Ectodermal cell (in vitro differentiated cells): ENCODE results near the gene ACER1.
"Not testable (repeated sequence)": the region's sequence is repeated elsewhere in the genome, so short reads cannot be mapped to it uniquely, and the experiment has no call there.

Experiments used
- H3K27ac ChIP-seq: 2 replicates; pipeline ENCODE4 v1.7.0; 2013; ENCODE audit warnings: mild to moderate bottlenecking, low read depth, low read length; ENCODE audit not compliant: insufficient read depth, poor library complexity, severe bottlenecking
- H3K27me3 ChIP-seq: 2 replicates; pipeline ENCODE4 v1.7.0; 2013; ENCODE audit warnings: mild to moderate bottlenecking, low read length; ENCODE audit not compliant: insufficient read depth, control insufficient read depth, poor library complexity, severe bottlenecking
- H3K36me3 ChIP-seq: one replicate; pipeline ENCODE4 v1.7.0; 2013; ENCODE audit warnings: low read length; ENCODE audit not compliant: control insufficient read depth, insufficient read depth
- H3K4me1 ChIP-seq: one replicate; pipeline ENCODE4 v1.7.0; 2013; ENCODE audit warnings: low read length; ENCODE audit not compliant: control insufficient read depth, insufficient read depth
- H3K4me3 ChIP-seq: 2 replicates; pipeline ENCODE4 v1.7.0; 2013; ENCODE audit warnings: low read depth, low read length, control low read depth; ENCODE audit not compliant: insufficient read depth
- H3K9me3 ChIP-seq: 2 replicates; pipeline ENCODE4 v1.7.0; 2013; ENCODE audit warnings: mild to moderate bottlenecking, low read length, moderate library complexity; ENCODE audit not compliant: control insufficient read depth
- WGBS, 2 experiments: methylation state at CpG; one replicate each; pipeline ENCODE4 v1.1.7; 2013; ENCODE audit warnings: missing lambda C conversion rate in 2 of 2; 5-methylcytosine and 5-hydroxymethylcytosine counted together

The ACER1 gene

GRCh38 chr19:6374161-6374709 is 40.8 kb upstream of the ACER1 start:
- H3K4me3 ChIP-seq, result peak overlapping the region; percentile 54

GRCh38 chr19:6373813-6374108 is 40.3 kb upstream of the ACER1 start:
- no peaks in the 10 kb centered on the region for H3K9me3 ChIP-seq
- peak overlapping the region; percentile 54 for H3K4me3 ChIP-seq
- peaks cover 10% of the 10 kb centered on the region for H3K36me3 ChIP-seq
- H3K27me3 ChIP-seq, result no peaks in the 10 kb centered on the region
- H3K4me1 ChIP-seq, result no peaks in the 10 kb centered on the region
- 19 to 20% methylated on average over 5 of the region's 5 CpGs for WGBS, 2 experiments
- no peak overlapping the region for H3K27ac ChIP-seq

More at GRCh38 chr19:6374161-6374709, 40.8 kb upstream of the ACER1 start:
- Histone ChIP-seq H3K27me3 (no peaks in the 10 kb centered on the region), H3K9me3 (no peaks in the 10 kb centered on the region), H3K27ac (no peak overlapping the region), H3K36me3 (peaks cover 9% of the 10 kb centered on the region), H3K4me1 (no peaks in the 10 kb centered on the region)
- WGBS, 2 experiments, result 90 to 91% methylated on average over 28 to 29 of the region's 29 CpGs

GRCh38 chr19:6373096-6373812 is 39.8 kb upstream of the ACER1 start:
- Histone ChIP-seq H3K9me3 (no peaks in the 10 kb centered on the region), H3K27me3 (no peaks in the 10 kb centered on the region), H3K36me3 (peaks cover 14% of the 10 kb centered on the region), H3K4me1 (no peaks in the 10 kb centered on the region), H3K27ac (peak overlapping the region; percentile 96), H3K4me3 (peak overlapping the region; percentile 54)
- WGBS, 2 experiments, result 0 to 1% methylated on average over 53 of the region's 53 CpGs

- Histone ChIP-seq H3K36me3 (peaks cover 20% of the 10 kb centered on the region), H3K4me3 (peak within 1 kb of the TSS; percentile 54), H3K4me1 (no peaks in the 10 kb centered on the region), H3K9me3 (no peaks in the 10 kb centered on the region), H3K27me3 (no peaks in the 10 kb centered on the region), H3K27ac (peak within 1 kb of the TSS; percentile 96)
- WGBS, 2 experiments, result 0% methylated on average over 47 of the region's 47 CpGs
These were observed 39.2 kb upstream of the ACER1 start, which contains the start of gene ALKBH7 for GRCh38 chr19:6372594-6373095. TSS of gene ALKBH7 (plus strand) at chr19:6372794. CDS start at chr19:6372821, 27 bp downstream.

- no peaks in the 10 kb centered on the region for H3K27me3 ChIP-seq
- H3K4me3 ChIP-seq, result no peak overlapping the region
These were observed 30.9 kb upstream of the ACER1 start for GRCh38 chr19:6364353-6364752.

GRCh38 chr19:6362351-6362801 is 29.0 kb upstream of the ACER1 start:
- peaks cover 5% of the 10 kb centered on the region for H3K36me3 ChIP-seq
- no peaks in the 10 kb centered on the region for H3K9me3 ChIP-seq
- 61 to 62% methylated on average over 11 of the region's 11 CpGs for WGBS, 2 experiments
- peaks cover 14% of the 10 kb centered on the region for H3K4me1 ChIP-seq
- H3K4me3 ChIP-seq, result peak overlapping the region; percentile 67
- H3K27me3 ChIP-seq, result no peaks in the 10 kb centered on the region
- no peak overlapping the region for H3K27ac ChIP-seq

More at GRCh38 chr19:6364353-6364752, 30.9 kb upstream of the ACER1 start:
- Histone ChIP-seq H3K4me1 (peaks cover 9% of the 10 kb centered on the region), H3K36me3 (peaks cover 18% of the 10 kb centered on the region), H3K9me3 (no peaks in the 10 kb centered on the region), H3K27ac (no peak overlapping the region)
- 96% methylated on average over 21 of the region's 21 CpGs for WGBS, 2 experiments

GRCh38 chr19:6362027-6362350 is 28.6 kb upstream of the ACER1 start:
- peaks cover 5% of the 10 kb centered on the region for H3K36me3 ChIP-seq
- peaks cover 14% of the 10 kb centered on the region for H3K4me1 ChIP-seq
- no peaks in the 10 kb centered on the region for H3K9me3 ChIP-seq
- no peak overlapping the region for H3K27ac ChIP-seq
- H3K27me3 ChIP-seq, result no peaks in the 10 kb centered on the region
- 1 to 2% methylated on average over 7 of the region's 7 CpGs for WGBS, 2 experiments
- peak overlapping the region; percentile 67 for H3K4me3 ChIP-seq

- H3K9me3 ChIP-seq, H3K27me3 ChIP-seq, H3K36me3 ChIP-seq, H3K27ac ChIP-seq: not testable (repeated sequence)
- Histone ChIP-seq H3K4me3 (peak overlapping the region; percentile 67), H3K4me1 (peaks cover 14% of the 10 kb centered on the region)
- 90 to 94% methylated on average over 10 of the region's 10 CpGs for WGBS, 2 experiments
These were observed 27.4 kb upstream of the ACER1 start for GRCh38 chr19:6360857-6361216.

- not testable (repeated sequence) for H3K9me3 ChIP-seq, H3K4me3 ChIP-seq, H3K27ac ChIP-seq, H3K36me3 ChIP-seq, H3K27me3 ChIP-seq
- 92 to 96% methylated on average over 11 of the region's 12 CpGs for WGBS, 2 experiments
- H3K4me1 ChIP-seq, result peaks cover 14% of the 10 kb centered on the region
These were observed 27.0 kb upstream of the ACER1 start for GRCh38 chr19:6360445-6360844.

GRCh38 chr19:6359568-6360341 is 26.3 kb upstream of the ACER1 start:
- 85% methylated on average over 5 of the region's 5 CpGs for WGBS, 2 experiments

More at GRCh38 chr19:6359568-6360341, 26.3 kb upstream of the ACER1 start:
- Histone ChIP-seq H3K27ac (no peak overlapping the region), H3K4me3 (no peak overlapping the region), H3K4me1 (peaks cover 14% of the 10 kb centered on the region), H3K36me3 (no peaks in the 10 kb centered on the region), H3K9me3 (no peaks in the 10 kb centered on the region), H3K27me3 (no peaks in the 10 kb centered on the region)
